Measurements from ENCODE around the gene UBE2H. TPM values are rescaled to one million over a fixed set of nuclear protein-coding genes. Genes with fewer than 3 reads are reported as not detected.

Gene UBE2H
- total RNA-seq, 2 donors from 2014 or later, result 92.6 to 93.4 TPM

DNA sequence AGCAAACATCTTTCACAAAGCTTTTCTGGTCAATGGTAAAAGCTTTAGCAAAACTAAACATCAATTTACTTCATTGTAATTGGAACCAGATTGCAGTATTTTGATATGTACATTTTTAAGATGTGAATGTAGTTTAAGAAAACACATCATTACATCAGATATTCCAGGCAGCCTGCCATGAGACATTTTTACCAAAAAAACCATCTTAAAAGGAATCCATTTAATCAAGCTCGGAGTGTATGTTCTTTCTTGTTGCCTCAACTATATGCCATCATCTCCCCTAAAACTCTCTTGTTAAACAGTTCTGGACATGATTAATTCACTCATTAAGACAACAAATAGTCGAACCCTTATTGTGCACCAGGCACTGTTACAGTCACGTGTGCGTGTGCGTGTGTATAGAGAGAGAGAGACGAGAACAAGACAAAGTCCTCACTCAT, 97.5 kb downstream of the UBE2H start:
- Histone ChIP-seq H3K4me1 (peaks cover 93% of the 10 kb centered on the region), H3K27ac (peak overlapping the region in 3 of 4 donors; percentile 18 to 88 (median 85))
- intact Hi-C loops (cut with DNase I), result no loop called here

DNA sequence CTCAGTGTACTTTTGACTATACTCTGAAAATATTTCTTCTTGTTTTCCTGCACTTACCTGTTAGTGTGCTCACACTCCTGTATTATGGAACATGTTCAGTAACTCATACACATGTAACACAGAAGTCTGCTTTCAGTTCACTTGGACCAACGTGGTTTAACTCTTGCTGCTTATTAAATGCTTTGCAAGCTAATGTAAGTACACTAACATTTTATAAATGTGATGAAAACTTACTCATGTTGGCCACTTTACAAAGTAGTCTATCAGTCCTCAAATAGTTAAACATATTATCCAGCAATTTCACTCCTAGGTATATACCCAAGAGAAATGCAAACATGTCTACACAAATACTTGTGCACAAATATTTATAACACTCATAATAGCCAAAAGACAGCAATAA, 98.4 kb downstream of the UBE2H start:
- Histone ChIP-seq H3K27ac (peak overlapping the region; percentile 11 to 88 (median 75)), H3K36me3 (replicated peaks in 1 of 2; ENCODE audit: insufficient read depth in 1 of 2, low read depth in 2 of 2) (no peaks in the 10 kb centered on the region), H3K9me3 (no peaks in the 10 kb centered on the region), H3K4me1 (peaks cover 93% of the 10 kb centered on the region), H3K27me3 (no peaks in the 10 kb centered on the region), H3K4me3 (no peak overlapping the region)
- no peak for ATAC-seq
- no peak for DNase-seq
- 21 to 27% methylated on average over 1 of the region's 1 CpG for WGBS, 2 donors
- TF ChIP-seq POLR2A (IDR thresholded peaks at IDR 0.05) (no peak), CTCF (IDR thresholded peaks at IDR 0.05) (no peak)
- intact Hi-C loops (cut with DNase I), result no loop called here

More for the DNA sequence above, 97.5 kb downstream of the UBE2H start:
- DNase-seq (no peak), ATAC-seq (no peak)
- TF ChIP-seq CTCF (IDR thresholded peaks at IDR 0.05) (no peak), POLR2A (IDR thresholded peaks at IDR 0.05) (no peak)
- no peaks in the 10 kb centered on the region for H3K27me3 ChIP-seq
- H3K36me3 ChIP-seq (replicated peaks in 1 of 2; ENCODE audit: insufficient read depth in 1 of 2, low read depth in 2 of 2), result no peaks in the 10 kb centered on the region
- no peaks in the 10 kb centered on the region for H3K9me3 ChIP-seq
- WGBS, 2 donors, result 67 to 72% methylated on average over 6 of the region's 6 CpGs
- no peak overlapping the region for H3K4me3 ChIP-seq

- DNase-seq (peak in 1 of 4 donors; percentile 43), ATAC-seq (peak; percentile 10)
- no peaks in the 10 kb centered on the region for H3K36me3 ChIP-seq (replicated peaks in 1 of 2; ENCODE audit: insufficient read depth in 1 of 2, low read depth in 2 of 2)
- intact Hi-C loops (cut with DNase I), result no loop called here
- TF ChIP-seq CTCF (IDR thresholded peaks at IDR 0.05), result no peak
- no peak for TF ChIP-seq POLR2A (IDR thresholded peaks at IDR 0.05)
- H3K27me3 ChIP-seq, result no peaks in the 10 kb centered on the region
- H3K27ac ChIP-seq, result peak overlapping the region; percentile 47 to 88 (median 75)
- H3K4me1 ChIP-seq, result peaks cover 87% of the 10 kb centered on the region
- 25% methylated on average over 6 of the region's 6 CpGs for WGBS, 2 donors
- no peaks in the 10 kb centered on the region for H3K9me3 ChIP-seq
- no peak overlapping the region for H3K4me3 ChIP-seq
Measured at GRCh38 chr7:129853661-129854268, 99.0 kb downstream of the UBE2H start.

DNA sequence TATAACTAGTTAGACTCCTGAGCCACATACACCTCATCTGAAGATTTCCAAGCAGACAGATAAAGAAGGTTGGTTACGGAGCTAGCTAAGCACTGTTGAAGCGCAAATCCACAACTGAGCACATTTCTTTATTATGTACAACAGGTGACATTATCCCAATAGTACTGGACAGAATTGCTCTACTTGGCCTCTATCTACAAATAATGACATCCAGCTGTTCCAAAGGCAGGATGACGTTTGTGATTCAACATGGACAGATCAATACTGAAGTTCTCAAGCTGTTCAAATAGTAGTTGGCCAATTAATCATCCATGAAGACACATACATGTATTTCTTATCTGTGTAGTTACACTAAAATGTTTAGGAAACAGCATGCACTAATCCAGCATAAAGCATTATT, 101.0 kb downstream of the UBE2H start:
- Histone ChIP-seq H3K4me1 (peaks cover 75% of the 10 kb centered on the region), H3K36me3 (replicated peaks in 1 of 2; ENCODE audit: insufficient read depth in 1 of 2, low read depth in 2 of 2) (no peaks in the 10 kb centered on the region), H3K9me3 (no peaks in the 10 kb centered on the region), H3K4me3 (no peak overlapping the region), H3K27me3 (no peaks in the 10 kb centered on the region), H3K27ac (peak overlapping the region; percentile 65 to 88 (median 76))
- WGBS, 2 donors, result 24 to 28% methylated on average over 3 of the region's 3 CpGs
- intact Hi-C loops (cut with DNase I), result no loop called here
- TF ChIP-seq CTCF (IDR thresholded peaks at IDR 0.05), result no peak
- TF ChIP-seq POLR2A (IDR thresholded peaks at IDR 0.05), result peak in 2 of 3 donors; percentile 43 to 48
- DNase-seq (peak; percentile 44 to 83 (median 52)), ATAC-seq (peak; percentile 92)

DNA sequence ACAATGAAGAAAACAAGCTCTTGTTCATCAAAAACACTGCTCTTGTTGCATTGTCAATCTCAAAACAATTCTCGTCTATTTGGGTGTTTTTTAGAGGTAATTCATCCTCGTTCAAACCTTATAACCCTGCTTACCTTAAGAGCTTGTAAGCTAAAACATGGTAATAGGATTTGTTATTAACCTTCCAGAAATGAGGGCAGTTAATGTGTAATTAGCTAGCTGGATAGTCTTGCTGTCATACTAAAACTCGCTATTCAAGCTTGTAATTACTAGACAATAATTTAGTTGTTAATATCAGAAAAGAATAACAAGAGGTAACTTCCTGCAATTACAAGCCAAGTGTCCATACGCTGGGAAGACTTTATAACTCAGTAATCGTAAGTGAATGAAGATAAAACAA, 101.6 kb downstream of the UBE2H start:
- intact Hi-C loops (cut with DNase I), result no loop called here
- Histone ChIP-seq H3K27me3 (no peaks in the 10 kb centered on the region), H3K27ac (peak overlapping the region; percentile 65 to 88 (median 76)), H3K4me1 (peaks cover 69% of the 10 kb centered on the region), H3K9me3 (no peaks in the 10 kb centered on the region), H3K36me3 (replicated peaks in 1 of 2; ENCODE audit: insufficient read depth in 1 of 2, low read depth in 2 of 2) (no peaks in the 10 kb centered on the region), H3K4me3 (no peak overlapping the region)
- DNase-seq, result no peak
- WGBS, 2 donors, result 9 to 21% methylated on average over 5 of the region's 5 CpGs
- TF ChIP-seq POLR2A (IDR thresholded peaks at IDR 0.05) (no peak), CTCF (IDR thresholded peaks at IDR 0.05) (no peak)
- peak; percentile 8 for ATAC-seq

Measured in body of pancreas (tissue), 4 donors.